NOMO-1 treated with dmso at 0.1 percent for 144 hours (cell line): ENCODE data around the gene ENTPD8.
A peak's percentile ranks its signal among the peaks of the same experiment; 100 is the strongest.

Experiments used
- DNase-seq: peaks from one replicate; lab custom pipeline; 2025; ENCODE audit not compliant: unreplicated experiment; lab: John Stamatoyannopoulos, UW

ENTPD8 gene

DNA sequence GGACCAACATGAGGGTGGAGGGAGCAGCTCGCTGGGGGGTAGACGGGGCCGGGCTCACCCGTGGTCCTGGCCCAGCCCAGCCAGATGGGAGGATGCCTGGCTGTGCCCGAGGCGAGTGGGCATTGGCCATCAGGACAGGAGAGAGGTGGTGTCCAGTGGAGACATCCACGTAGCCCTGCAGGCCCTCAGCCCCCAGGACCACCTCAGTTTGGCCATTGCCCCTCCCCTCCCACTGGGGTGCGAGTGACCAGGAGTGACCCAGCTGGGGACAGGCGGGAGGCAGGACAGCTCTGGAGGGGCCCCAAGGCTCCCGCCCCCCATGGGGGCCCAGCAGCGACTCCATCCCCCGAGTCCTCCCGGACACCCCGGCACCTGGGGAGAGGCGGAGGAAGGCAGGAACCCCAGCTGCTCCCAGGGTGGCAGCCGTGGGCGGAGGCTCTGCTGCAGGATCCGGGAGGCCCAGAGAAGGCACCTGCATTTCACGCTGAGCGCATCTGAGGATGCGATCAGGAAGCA lies 9.7 kb downstream of the ENTPD8 start:
- DNase-seq = no peak

GRCh38 chr9:137430723-137431415 lies 10.3 kb downstream of the ENTPD8 start:
- DNase-seq = no peak

- DNase-seq = no peak
These were observed 11.0 kb downstream of the ENTPD8 start for GRCh38 chr9:137429974-137430722.

GRCh38 chr9:137429546-137429890 lies 11.6 kb downstream of the ENTPD8 start:
- no peak for DNase-seq

DNA sequence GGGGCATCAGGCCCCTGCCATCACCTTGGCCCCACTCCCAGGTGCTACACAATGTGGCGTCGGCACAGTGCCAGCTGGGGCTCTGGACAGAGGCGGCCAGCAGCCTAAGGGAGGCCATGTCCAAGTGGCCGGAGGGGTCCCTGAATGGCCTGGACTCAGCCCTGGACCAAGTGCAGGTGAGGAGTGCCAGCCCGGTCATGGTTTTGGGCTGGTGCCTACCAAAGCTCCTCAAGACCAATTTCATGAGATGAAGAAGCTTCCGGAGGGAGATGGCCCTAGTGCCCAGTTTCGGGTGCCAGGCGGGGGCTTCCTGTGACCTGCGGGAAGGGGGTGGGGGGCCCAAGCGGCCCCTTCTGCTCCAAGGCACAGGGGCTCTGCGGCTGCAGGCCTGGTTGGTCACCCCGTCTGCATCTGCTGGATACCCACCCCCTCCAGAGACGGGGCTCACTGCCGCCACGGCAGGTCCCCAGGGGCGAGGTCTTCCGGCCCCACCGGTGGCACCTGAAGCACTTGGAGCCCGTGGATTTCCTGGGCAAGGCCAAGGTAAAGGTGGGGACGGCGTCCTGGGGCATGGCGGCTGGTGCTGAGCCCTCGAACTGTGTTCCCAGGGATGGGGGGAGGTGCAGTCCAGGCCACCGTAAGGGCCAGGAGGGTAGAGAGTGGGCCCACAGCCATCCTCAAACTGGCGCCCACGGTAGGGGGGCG lies 12.2 kb downstream of the ENTPD8 start:
- DNase-seq = no peak

GRCh38 chr9:137428311-137428630 lies 12.9 kb downstream of the ENTPD8 start:
- DNase-seq = no peak

GRCh38 chr9:137427454-137428310 lies 13.5 kb downstream of the ENTPD8 start:
- DNase-seq = no peak

- DNase-seq = no peak
These were observed 15.0 kb downstream of the ENTPD8 start for GRCh38 chr9:137426018-137426681.

DNA sequence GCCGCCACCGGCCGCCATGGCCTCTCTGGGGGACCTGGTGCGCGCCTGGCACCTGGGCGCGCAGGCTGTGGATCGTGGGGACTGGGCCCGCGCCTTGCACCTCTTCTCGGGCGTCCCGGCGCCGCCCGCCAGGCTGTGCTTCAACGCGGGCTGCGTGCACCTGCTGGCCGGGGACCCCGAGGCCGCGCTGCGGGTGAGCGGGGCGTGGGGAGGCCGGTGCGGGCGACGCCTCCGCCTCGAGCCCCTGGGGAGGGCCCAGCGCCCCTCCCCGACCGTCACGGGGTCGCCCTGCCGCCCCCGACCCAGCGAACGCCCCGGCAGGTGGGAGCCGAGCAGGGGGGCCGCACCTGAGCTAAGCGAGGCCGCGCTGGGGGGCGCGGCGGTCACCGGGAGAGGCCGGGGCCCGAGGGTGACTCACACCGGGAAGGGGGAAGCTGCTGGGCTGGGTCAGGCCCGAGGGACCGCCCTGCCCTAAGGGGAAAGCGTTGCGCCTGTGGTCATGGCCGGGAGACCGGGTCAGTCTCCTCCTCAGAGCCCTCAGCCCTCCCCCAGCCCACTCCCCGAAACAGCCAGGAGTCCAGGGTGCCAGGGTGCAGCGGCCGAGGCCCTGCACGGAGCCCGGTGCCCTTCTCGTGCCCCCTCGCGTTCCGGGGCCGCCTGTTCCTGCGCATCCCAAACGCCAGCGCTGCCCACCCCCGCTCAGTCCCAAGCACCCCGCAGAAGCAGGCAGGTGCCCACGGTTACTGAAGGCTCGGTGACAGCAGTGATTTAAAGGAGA lies 17.5 kb downstream of the ENTPD8 start:
- no peak for DNase-seq

DNA sequence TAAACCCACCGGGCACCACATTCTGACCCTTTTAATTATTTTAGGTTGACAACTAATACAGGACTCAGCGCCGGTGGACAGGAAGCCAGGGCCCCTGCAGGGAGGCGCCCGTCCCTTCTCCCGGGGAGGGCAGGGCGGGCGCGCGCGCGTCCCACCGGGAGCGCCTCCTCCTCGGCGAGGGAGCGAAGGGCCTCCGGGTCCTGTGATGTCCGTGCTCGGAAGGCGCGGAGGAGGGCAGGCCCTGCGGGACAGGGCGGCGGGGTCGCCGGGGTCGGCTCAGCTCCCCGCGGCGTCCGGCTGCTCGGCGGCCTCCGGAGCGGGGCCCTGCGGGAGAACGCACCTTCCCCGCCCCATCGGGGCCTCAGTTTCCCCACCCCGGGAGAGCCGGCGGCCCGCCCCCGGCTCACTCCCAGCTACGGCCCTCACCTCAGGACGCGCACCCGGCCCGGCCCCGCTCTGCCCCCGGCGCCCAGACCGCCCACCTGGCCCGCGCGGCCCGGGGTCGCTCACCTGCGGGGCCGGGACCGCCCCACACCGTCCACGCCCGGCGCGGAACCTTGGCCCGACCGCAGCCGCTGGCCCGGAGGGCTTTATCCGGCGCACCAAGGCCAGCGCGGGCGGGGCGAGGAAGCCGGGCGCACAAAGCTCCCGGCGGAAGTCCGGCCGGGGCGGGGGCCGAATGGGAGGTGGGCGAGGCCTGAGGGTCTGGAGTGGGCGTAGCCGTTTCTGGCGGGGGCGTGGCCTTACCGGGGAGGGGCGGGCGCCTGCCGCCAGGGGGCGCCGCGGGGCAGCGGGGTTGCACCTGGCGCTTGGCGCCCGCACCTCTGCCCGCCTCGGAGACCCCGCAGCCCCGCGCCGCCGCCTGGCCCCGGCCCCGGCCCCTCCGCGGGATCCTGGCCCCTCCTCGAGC lies 18.3 kb downstream of the ENTPD8 start, which contains the start of the genes EXD3 and NOXA1:
Gene EXD3, minus strand, starts transcription at position 559 of the 910 bp plus-strand sequence. CDS start 27,805 bp downstream, outside the sequence.
Gene NOXA1, plus strand, starts transcription at position 790 of the 910 bp plus-strand sequence. CDS start 137 bp downstream, outside the sequence.
- peak; percentile 91 for DNase-seq

DNA sequence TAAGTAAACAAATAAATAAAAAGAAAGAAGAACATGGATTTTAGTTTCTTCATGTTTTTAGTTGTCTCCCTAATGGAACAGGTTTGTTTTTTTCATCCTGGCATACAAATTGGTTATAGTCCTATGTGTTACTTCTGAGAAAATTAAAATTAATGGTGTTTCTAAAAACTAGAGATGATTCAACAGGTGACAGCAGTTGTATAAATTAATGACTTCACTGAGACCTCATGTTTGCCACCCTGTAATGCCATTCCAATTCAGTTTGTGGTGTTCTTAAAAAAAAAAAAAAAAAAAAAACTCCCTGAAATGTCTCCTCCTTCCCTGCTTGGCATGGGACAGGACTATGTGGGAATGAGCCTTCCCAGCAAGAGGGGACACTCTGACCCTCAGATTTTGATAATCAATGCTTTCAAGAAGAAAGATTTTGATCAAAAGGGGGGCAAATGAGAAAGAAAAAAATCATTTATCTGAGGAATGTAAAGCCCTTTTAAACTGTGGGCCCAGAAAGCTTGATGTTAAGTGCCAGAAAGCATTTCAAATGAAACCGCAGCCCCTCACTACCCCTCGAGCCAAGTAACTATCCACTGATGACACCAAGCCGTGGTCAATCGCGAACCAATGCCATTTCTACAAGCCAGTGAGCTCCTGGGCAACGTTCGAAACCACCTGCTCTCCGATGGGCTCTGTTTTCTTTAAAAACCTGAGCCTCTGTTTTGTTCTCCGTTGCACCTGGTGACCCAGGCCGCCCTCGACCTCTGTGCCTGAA lies 19.1 kb downstream of the ENTPD8 start:
- no peak for DNase-seq

DNA sequence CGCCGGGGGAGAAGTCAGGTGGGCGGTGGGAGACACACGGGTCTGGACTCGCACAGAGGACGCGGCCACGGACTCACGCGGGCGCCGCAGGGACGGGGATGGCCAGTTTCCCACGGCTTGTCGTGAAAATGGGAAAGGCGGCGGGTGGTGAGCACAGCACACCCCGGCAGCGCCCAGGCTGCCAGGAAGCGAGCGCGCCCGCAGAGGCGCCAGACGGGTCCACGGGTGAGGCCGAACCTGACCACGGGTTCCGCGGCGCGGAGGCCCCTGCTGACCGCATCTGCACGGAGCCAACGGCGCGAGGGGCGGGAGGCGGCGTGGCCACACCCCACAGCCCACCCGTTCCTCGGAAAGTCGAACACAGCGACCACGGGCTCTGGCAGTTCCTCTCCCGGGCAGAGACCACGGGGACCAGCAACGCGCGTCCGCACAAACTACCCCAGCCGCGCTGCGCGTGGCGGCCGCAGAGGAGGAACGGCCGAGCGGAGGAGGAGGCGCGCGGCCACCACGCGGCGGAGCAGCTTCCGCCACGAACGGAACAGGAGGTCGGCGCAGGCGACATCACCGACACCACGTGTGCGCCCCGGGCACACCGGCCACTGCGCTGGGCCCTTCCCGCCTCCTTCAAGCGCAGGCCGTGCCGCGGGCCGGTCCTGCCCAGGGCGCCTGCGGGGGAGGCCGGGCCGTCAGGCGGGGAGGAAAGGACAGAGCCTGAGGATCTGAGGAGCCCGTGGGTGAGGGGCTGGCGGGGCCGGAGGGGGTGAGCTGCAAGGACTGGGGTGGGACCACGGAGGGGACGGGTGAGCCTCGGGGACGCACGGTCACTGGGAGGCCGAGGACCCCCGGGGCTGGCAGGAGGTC lies 23.8 kb downstream of the ENTPD8 start:
- DNase-seq = no peak

DNA sequence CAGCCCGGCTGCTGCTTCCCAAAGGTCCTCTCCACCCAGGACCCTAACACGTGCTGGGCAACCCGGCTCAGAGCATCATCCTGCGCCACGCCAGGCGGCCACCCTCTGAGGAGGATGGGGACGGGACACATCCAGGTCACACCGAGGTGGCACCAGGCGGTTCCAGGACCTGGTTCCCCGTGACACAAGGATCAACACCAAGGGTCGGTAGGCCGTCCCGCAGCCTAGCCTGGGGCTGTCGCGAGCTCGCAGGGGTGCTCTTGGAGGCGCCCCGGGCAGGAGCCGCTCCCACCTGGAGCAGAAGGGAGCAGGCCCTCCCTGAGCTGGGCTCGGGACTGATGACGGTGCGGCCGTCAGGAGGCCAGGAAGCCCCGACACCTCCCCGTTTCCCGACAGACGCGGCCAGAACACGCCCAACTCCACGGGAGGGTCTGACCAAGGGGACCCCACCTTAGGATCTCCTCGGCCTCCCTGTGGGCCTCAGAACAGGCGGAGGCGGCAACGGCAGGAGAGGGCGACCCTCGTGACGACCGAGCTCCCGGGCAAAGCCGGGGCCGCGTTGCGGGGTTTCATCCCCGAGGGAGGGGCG lies 24.5 kb downstream of the ENTPD8 start:
- DNase-seq = no peak

DNA sequence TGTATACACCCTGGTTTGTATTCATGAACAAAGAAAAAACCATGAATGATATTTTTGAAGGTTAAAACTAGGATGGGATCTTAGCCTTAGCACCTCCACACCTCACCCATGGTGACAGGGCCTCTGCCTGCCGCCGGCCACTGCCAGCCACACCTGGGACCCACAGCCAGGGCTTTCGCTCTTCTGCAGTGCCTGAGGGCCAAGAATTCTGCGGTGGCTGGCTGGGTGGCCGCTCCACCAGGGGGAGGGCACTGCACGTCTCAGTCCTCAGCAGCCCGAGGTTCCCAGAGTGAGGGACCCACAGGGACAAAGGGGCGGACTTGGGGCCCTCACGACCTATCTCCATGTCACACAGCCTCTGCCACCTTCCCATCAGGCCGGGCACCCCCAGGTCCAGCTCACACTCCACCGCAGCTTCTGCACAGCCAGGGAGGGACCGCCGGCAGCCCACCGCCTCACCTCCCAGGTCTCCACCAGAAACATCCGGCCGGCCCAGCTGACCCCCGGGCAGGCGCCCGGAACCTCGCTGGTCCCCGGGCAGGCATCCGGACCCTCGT lies 25.1 kb downstream of the ENTPD8 start:
- DNase-seq = no peak

GRCh38 chr9:137415451-137415850 lies 25.7 kb downstream of the ENTPD8 start:
- no peak for DNase-seq

GRCh38 chr9:137412431-137412830 lies 28.7 kb downstream of the ENTPD8 start:
- DNase-seq = no peak
